ENCODE measurements around the gene PFDN6. TPM values are rescaled to one million over a fixed set of nuclear protein-coding genes. Genes with fewer than 3 reads are reported as not detected.

PFDN6 gene
- total and polyA plus RNA-seq, 2 of the 13 experiments (the other 11 are each of a cell fraction or from before 2014, with no cell fraction given): 75.5 to 87.0 TPM

- no peak for TF ChIP-seq PAX8 (CRISPR knock-in tag; IDR thresholded peaks at IDR 0.05; ENCODE audit: borderline replicate concordance)
- no peak for TF ChIP-seq PRDM4 (CRISPR knock-in tag; IDR thresholded peaks at IDR 0.05; ENCODE audit: borderline replicate concordance)
- no peak for TF ChIP-seq DR1 (CRISPR knock-in tag; IDR thresholded peaks at IDR 0.05)
- no peak for TF ChIP-seq SMC3 (IDR thresholded peaks at IDR 0.05; ENCODE audit: low read length)
- 0 out of 2 replicates have a peak, but pooled peaks have one; percentile 0 for TF ChIP-seq ZNF331 (CRISPR knock-in tag; IDR thresholded peaks at IDR 0.05)
- no peak for TF ChIP-seq ZNF260 (CRISPR knock-in tag; IDR thresholded peaks at IDR 0.05; ENCODE audit: borderline replicate concordance, low read depth)
- no peak for TF ChIP-seq ZNF670 (CRISPR knock-in tag; IDR thresholded peaks at IDR 0.05; ENCODE audit: borderline replicate concordance)
- TF ChIP-seq MIER2 (CRISPR knock-in tag; IDR thresholded peaks at IDR 0.05): no peak
- TF ChIP-seq, protein P1, sequence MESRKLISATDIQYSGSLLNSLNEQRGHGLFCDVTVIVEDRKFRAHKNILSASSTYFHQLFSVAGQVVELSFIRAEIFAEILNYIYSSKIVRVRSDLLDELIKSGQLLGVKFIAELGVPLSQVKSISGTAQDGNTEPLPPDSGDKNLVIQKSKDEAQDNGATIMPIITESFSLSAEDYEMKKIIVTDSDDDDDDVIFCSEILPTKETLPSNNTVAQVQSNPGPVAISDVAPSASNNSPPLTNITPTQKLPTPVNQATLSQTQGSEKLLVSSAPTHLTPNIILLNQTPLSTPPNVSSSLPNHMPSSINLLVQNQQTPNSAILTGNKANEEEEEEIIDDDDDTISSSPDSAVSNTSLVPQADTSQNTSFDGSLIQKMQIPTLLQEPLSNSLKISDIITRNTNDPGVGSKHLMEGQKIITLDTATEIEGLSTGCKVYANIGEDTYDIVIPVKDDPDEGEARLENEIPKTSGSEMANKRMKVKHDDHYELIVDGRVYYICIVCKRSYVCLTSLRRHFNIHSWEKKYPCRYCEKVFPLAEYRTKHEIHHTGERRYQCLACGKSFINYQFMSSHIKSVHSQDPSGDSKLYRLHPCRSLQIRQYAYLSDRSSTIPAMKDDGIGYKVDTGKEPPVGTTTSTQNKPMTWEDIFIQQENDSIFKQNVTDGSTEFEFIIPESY (CRISPR knock-in tag; IDR thresholded peaks at IDR 0.05): no peak
- no peak for TF ChIP-seq MED1 (CRISPR knock-in tag; IDR thresholded peaks at IDR 0.05)
- no peak for TF ChIP-seq SP1 (IDR thresholded peaks at IDR 0.05)
- TF ChIP-seq SP1 (CRISPR knock-in tag; IDR thresholded peaks at IDR 0.05): peak; percentile 26; the same call in 1 of the 2 replicates
- no peak for TF ChIP-seq ZNF660 (CRISPR knock-in tag; IDR thresholded peaks at IDR 0.05; ENCODE audit: borderline replicate concordance, low read depth)
- TF ChIP-seq ZNF207 (IDR thresholded peaks at IDR 0.05; ENCODE audit: borderline replicate concordance): no peak
- TF ChIP-seq, protein P2, sequence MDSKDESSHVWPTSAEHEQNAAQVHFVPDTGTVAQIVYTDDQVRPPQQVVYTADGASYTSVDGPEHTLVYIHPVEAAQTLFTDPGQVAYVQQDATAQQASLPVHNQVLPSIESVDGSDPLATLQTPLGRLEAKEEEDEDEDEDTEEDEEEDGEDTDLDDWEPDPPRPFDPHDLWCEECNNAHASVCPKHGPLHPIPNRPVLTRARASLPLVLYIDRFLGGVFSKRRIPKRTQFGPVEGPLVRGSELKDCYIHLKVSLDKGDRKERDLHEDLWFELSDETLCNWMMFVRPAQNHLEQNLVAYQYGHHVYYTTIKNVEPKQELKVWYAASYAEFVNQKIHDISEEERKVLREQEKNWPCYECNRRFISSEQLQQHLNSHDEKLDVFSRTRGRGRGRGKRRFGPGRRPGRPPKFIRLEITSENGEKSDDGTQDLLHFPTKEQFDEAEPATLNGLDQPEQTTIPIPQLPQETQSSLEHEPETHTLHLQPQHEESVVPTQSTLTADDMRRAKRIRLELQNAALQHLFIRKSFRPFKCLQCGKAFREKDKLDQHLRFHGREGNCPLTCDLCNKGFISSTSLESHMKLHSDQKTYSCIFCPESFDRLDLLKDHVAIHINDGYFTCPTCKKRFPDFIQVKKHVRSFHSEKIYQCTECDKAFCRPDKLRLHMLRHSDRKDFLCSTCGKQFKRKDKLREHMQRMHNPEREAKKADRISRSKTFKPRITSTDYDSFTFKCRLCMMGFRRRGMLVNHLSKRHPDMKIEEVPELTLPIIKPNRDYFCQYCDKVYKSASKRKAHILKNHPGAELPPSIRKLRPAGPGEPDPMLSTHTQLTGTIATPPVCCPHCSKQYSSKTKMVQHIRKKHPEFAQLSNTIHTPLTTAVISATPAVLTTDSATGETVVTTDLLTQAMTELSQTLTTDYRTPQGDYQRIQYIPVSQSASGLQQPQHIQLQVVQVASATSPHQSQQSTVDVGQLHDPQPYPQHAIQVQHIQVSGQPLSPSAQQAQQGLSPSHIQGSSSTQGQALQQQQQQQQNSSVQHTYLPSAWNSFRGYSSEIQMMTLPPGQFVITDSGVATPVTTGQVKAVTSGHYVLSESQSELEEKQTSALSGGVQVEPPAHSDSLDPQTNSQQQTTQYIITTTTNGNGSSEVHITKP (CRISPR knock-in tag; IDR thresholded peaks at IDR 0.05; ENCODE audit: low read depth): no peak
- peak; percentile 70 for TF ChIP-seq SP4 (CRISPR knock-in tag; IDR thresholded peaks at IDR 0.05)
- no peak for TF ChIP-seq JDP2 (CRISPR knock-in tag; IDR thresholded peaks at IDR 0.05; ENCODE audit: borderline replicate concordance)
- TF ChIP-seq ZNF543 (CRISPR knock-in tag; IDR thresholded peaks at IDR 0.05): 0 out of 2 replicates have a peak, but pooled peaks have one; percentile 18
- TF ChIP-seq SAP130 (CRISPR knock-in tag; IDR thresholded peaks at IDR 0.05; ENCODE audit: low read depth): peak; percentile 97
- no peak for TF ChIP-seq ZNF549 (CRISPR knock-in tag; IDR thresholded peaks at IDR 0.05)
- no peak for TF ChIP-seq SMYD3 (CRISPR knock-in tag; IDR thresholded peaks at IDR 0.05)
Observed at GRCh38 chr6:33288921-33289783, at the start of gene PFDN6, which contains the start of gene WDR46 (continued).
